ENCODE data around the gene ATP2A2.

DNA sequence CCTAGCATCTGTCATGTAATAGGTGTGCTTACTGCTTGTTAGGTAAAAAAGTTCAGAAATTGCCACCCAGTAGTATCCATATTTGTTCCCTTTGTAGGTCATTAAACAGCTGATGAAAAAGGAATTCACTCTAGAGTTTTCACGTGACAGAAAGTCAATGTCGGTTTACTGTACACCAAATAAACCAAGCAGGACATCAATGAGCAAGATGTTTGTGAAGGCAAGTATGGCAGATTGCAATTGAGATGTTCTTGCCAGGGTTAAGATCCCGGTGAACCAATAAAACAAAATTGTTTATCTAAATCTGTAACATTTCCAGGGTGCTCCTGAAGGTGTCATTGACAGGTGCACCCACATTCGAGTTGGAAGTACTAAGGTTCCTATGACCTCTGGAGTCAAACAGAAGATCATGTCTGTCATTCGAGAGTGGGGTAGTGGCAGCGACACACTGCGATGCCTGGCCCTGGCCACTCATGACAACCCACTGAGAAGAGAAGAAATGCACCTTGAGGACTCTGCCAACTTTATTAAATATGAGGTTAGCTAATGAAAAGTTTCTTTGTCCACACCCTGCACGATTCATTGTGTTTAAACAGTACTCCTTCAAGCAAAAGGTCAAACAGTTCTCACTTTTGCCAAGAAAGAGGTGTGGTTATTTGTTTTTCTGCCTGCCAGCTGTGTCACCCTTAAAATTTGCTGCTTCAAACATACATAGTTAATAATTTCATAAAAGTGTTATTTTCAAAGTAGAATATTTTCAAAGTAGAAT, 58.3 kb downstream of the ATP2A2 start:
- no peak for TF ChIP-seq CTCF (IDR thresholded peaks at IDR 0.05)
- TF ChIP-seq POLR2A (IDR thresholded peaks at IDR 0.05) = no peak

Measured in right lobe of liver (tissue), 4 donors.